ENCODE measurements around the gene FBXL15.

DNA sequence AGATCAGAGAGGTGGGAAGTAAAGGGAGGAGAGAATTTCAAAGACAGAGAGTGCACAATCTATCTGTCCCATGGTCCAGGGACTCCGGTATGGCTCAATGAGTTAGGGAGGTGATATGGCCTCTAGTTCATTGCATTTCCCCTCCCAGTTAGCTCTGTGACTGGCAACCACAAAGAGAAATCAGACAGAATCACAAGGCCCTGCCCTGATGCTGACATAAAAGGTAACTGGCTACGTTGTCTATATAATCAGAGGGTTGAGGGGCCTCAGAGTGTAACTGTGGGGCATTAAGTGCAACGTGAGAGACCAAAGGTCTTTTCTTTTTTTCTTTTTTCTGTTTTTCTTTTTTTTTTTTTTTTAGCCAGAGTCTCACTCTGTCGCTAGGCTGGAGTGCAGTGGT is 38.0 kb downstream of the FBXL15 start:
- no peak for TF ChIP-seq POLR2AphosphoS5 (IDR thresholded peaks at IDR 0.05; ENCODE audit: borderline replicate concordance, low read depth, low read length)
- no peak for TF ChIP-seq EZH2 (IDR thresholded peaks at IDR 0.05)
- TF ChIP-seq FOXP2 (optimal IDR thresholded peaks at IDR 0.05; ENCODE audit: control extremely low read depth, extremely low read length, insufficient read depth): no peak

Measured in SK-N-MC (cell line).